Immature natural killer cell (primary cell): Measurements from ENCODE around the gene SEC63. TPM values are rescaled to one million over a fixed set of nuclear protein-coding genes. Genes with fewer than 3 reads are reported as not detected.
"Not testable (repeated sequence)": the region's sequence is repeated elsewhere in the genome, so short reads cannot be mapped to it uniquely, and the experiment has no call there.

ENCODE experiments used
- DNase-seq, 3 donors: peaks; one replicate each; pipeline ENCODE4 v3.0.0; 2022; ENCODE audit warnings: mixed read lengths in 1 of 3
- H3K27ac Mint-ChIP-seq, 6 donors: one replicate each; pipeline ENCODE4 v1.8.0; 2020; ENCODE audit warnings: mixed read lengths in 6 of 6, mild to moderate bottlenecking in 5 of 6, inconsistent platforms in 4 of 6, moderate library complexity in 3 of 6
- H3K27me3 Mint-ChIP-seq, 3 donors: one replicate each; pipeline ENCODE4 v1.8.0; 2020 to 2021; ENCODE audit warnings: low read depth in 3 of 3, mild to moderate bottlenecking in 3 of 3, mixed read lengths in 3 of 3, moderate library complexity in 3 of 3, inconsistent platforms in 1 of 3
- H3K36me3 Mint-ChIP-seq, 3 donors: one replicate each; pipeline ENCODE4 v1.8.0; 2020; ENCODE audit warnings: mixed read lengths in 3 of 3, inconsistent platforms in 2 of 3, mild to moderate bottlenecking in 2 of 3
- H3K4me1 Mint-ChIP-seq, 2 donors: one replicate each; pipeline ENCODE4 v1.8.0; 2020; ENCODE audit warnings: inconsistent platforms in 2 of 2, mild to moderate bottlenecking in 2 of 2, mixed read lengths in 2 of 2, moderate library complexity in 1 of 2
- H3K4me3 Mint-ChIP-seq, 5 donors: one replicate each; pipeline ENCODE4 v1.8.0; 2020; ENCODE audit warnings: mild to moderate bottlenecking in 5 of 5, mixed read lengths in 5 of 5, inconsistent platforms in 3 of 5, moderate library complexity in 3 of 5
- H3K9me3 Mint-ChIP-seq, 6 donors: one replicate each; pipeline ENCODE4 v1.8.0; 2020; ENCODE audit warnings: mild to moderate bottlenecking in 6 of 6, mixed read lengths in 6 of 6, inconsistent platforms in 4 of 6, moderate library complexity in 3 of 6
- polyA plus RNA-seq, 3 donors: library from polyadenylated mRNA; unstranded; fragments of 300-500 nt; fragmentation: Illumina TruSeq; gene quantifications; one replicate each; pipeline ENCODE4 v1.2.3, GENCODE V29; 2021

The SEC63 gene
- polyA plus RNA-seq, 3 donors from 2014 or later, result 27.0 to 34.4 (median 31.0) TPM

DNA sequence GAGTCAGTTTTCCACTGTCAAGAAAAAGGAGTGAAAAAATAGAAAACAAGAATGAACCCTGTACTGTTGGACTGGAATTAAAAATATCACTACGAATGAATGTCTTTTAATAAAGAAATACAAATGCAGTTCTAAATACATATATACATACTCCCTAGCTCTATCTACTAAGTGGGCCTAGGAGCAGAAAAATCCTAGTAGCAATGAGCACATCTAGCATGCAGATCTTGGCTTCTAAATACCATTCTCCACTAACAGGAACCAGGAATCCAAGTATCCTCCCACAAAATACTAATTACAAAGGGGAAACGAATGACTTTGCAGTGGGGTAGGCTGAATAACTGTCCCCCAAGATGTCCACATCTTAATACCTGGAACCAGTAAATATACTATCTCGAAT lies 25.4 kb downstream of the SEC63 start:
- Mint-ChIP-seq H3K9me3 (no peaks in the 10 kb centered on the region), H3K36me3 (peaks cover 7 to 8% (median 7%) of the 10 kb centered on the region in 3 donors), H3K27me3 (peaks cover 0 to 2% (median 0%) of the 10 kb centered on the region in 3 donors), H3K27ac (peak overlapping the region in 1 of 6 donors; percentile 0), H3K4me1 (peaks cover 21 to 47% of the 10 kb centered on the region in 2 donors), H3K4me3 (no peak overlapping the region)
- no peak for DNase-seq

DNA sequence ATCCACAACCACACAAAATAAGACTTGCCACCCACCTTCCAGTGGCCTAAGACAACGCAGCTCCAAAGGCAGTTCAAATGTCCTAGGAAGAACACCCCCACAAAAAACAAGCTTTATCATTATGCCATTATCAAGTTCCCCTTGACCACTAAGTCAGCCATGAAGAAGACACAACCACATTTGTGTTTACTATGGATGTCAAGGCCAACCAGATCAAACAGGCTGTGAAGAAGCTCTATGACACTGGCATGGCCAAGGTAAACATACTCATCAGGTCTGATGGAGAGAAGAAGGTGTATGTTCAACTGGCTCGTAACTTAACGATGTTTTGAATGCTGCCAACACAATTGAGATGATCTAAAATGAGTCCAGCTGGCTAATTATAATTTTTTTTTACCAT lies 26.1 kb downstream of the SEC63 start:
- peaks cover 0 to 2% (median 0%) of the 10 kb centered on the region in 3 donors for H3K27me3 Mint-ChIP-seq
- H3K4me3 Mint-ChIP-seq, result no peak overlapping the region
- peak overlapping the region in 1 of 6 donors; percentile 18 for H3K27ac Mint-ChIP-seq

DNA sequence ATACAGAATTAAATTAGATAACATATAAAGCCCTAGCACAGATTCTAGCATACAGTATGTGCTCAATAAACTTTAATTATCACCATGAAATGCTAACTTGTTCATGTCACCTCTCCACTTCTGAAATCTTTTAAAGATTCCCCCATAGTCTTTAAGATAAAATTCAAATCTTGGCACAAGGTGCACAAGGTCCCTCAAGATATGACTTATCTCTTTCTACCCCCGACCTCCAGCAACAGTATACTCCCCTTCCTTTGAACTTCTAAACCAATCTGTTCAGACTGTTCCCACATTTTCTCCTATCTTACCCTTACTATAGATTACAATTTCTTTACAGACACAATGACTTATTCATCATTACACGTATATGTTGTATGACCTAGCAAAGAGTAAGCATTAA lies 29.0 kb downstream of the SEC63 start:
- Mint-ChIP-seq H3K36me3 (peaks cover 7 to 8% (median 7%) of the 10 kb centered on the region in 3 donors), H3K27ac (peak overlapping the region in 2 of 6 donors; percentile 3 to 16), H3K9me3 (no peaks in the 10 kb centered on the region), H3K27me3 (peaks cover 0 to 2% (median 0%) of the 10 kb centered on the region in 3 donors), H3K4me1 (peaks cover 18 to 42% of the 10 kb centered on the region in 2 donors), H3K4me3 (no peak overlapping the region)
- DNase-seq, result no peak

More for the DNA sequence above, 26.1 kb downstream of the SEC63 start:
- H3K36me3 Mint-ChIP-seq, result peaks cover 7 to 8% (median 7%) of the 10 kb centered on the region in 3 donors
- no peaks in the 10 kb centered on the region for H3K9me3 Mint-ChIP-seq
- H3K4me1 Mint-ChIP-seq, result peaks cover 21 to 44% of the 10 kb centered on the region in 2 donors
- DNase-seq, result no peak

DNA sequence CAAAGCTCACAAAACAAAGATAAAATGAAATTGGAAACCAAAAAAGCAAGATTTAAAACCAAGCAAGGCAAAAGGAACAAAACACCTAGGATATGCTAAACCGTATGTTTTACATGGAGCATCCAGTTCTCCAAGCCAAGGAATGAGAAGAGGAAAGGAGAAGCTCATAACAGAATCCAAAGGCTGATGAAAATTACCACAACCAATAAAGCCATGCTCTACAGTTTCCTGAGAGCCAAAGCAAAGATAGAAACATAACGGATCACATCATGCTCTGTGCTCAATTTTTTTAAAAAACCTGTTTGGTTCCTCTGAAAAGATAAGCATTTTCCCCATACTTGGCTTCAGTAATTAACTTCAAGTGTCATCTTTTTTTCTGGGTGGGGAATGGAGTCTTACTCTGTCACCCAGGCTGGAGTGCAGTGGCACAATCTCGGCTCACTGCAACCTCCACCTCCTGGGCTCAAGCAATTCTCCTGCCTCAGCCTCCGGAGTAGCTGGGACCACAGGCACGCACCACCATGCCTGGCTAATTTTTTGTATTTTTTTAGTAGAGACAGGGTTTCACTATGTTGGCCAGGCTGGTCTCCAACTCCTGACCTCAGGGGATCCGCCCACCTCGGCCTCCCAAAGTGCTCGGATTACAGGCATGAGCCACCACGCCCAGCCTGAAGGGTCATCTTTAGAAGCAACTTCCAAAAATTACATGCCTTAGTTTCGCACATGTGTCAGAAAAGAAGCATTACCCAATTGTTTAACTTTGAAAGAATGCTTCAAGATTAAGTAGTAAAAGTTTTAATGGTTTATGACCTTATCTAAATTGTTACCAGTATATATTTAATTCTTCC lies 31.1 kb downstream of the SEC63 start:
- not testable (repeated sequence) for H3K36me3 Mint-ChIP-seq, H3K4me3 Mint-ChIP-seq, H3K9me3 Mint-ChIP-seq, DNase-seq, H3K27ac Mint-ChIP-seq, H3K27me3 Mint-ChIP-seq
- H3K4me1 Mint-ChIP-seq, result peaks cover 9 to 33% of the 10 kb centered on the region in 2 donors

DNA sequence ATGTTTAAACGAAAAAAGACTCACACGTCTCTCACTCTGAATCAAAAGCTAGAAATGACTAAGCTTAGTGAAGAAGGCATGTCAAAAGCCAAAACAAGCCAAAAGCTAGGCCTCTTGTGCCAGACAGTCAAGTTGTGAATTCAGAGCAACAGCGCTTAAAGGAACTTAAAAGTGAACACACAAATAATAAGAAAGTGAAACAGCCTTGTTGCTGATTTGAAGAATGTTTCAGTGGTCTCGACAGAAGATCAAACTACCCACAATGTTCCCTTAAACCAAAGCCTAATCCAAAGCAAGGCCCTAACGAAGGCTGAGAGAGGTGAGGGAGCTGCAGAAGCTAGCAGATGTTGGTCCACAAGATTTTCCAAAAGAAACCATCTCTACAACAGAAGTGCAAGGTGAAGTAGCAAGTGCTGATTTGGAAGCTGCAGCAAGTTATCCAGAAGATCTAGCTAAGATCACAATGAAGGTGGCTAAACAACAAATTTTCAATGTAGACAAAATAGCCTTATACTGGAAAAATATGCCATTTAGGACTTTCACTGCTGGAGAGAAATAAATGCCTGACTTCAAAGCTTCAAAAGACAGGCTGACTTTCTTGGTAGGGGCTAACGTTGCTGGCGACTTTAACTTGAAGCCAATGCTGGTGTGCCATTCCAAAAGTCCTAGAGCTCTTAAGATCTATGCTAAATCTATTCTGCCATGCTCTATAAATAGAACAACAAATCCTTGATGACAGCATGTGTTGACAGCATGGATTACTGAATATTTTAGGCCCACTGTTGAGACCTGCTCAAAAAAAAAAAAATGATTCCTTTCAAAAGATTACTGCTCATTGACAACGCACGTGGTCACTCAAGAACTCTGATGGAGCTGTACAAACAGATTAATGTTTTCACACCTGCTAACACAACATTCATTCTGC lies 40.3 kb downstream of the SEC63 start:
- Mint-ChIP-seq H3K9me3 (no peaks in the 10 kb centered on the region), H3K36me3 (peaks cover 25 to 40% (median 39%) of the 10 kb centered on the region in 3 donors), H3K27ac (no peak overlapping the region), H3K4me1 (peaks cover 2 to 11% of the 10 kb centered on the region in 2 donors), H3K27me3 (peaks cover 0 to 3% (median 0%) of the 10 kb centered on the region in 3 donors), H3K4me3 (no peak overlapping the region)
- no peak for DNase-seq

DNA sequence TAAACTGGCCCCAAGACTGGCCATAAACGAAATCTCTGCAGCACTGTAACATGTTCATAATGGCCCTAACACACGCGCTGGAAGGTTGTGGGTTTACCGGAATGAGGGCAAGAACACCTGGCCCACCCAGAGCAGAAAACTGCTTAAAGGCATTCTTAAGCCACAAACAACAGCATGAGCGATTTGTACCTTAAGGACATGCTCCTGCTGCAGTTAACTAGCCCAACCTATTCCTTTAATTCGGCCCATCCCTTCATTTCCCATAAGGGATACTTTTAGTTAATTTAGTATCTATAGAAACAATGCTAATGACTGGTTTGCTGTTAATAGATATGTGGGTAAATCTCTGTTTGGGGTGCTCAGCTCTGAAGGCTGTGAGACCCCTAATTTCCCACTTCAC lies 41.0 kb downstream of the SEC63 start:
- peaks cover 27 to 41% (median 40%) of the 10 kb centered on the region in 3 donors for H3K36me3 Mint-ChIP-seq
- H3K27ac Mint-ChIP-seq, result peak overlapping the region in 1 of 6 donors; percentile 46
- DNase-seq, H3K27me3 Mint-ChIP-seq, H3K4me3 Mint-ChIP-seq, H3K9me3 Mint-ChIP-seq, H3K4me1 Mint-ChIP-seq: not testable (repeated sequence)

DNA sequence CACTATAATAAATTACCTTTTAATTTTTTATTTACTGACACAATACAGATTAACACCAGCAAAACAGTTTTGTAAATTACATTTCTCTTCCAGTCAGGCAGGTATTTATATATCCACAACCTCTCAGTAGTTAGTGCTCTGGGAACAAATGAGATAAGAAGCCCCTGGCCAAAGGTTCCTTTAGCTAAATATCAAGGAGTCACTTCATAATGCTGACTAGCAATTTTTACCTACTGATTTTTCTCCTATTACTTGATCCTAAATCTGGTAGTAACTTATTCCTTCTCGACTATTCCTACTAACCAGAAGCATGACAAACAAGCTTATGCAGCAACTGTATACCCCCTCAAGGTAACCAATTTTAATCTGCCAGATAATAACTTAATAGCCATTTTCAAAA lies 46.3 kb downstream of the SEC63 start:
- Mint-ChIP-seq H3K4me3 (no peak overlapping the region), H3K9me3 (no peaks in the 10 kb centered on the region), H3K4me1 (peaks cover 0 to under 1% of the 10 kb centered on the region in 2 donors), H3K27me3 (peaks cover 0 to 3% (median 2%) of the 10 kb centered on the region in 3 donors), H3K27ac (peak overlapping the region in 1 of 6 donors; percentile 43), H3K36me3 (peaks cover 21 to 41% (median 21%) of the 10 kb centered on the region in 3 donors)
- no peak for DNase-seq

DNA sequence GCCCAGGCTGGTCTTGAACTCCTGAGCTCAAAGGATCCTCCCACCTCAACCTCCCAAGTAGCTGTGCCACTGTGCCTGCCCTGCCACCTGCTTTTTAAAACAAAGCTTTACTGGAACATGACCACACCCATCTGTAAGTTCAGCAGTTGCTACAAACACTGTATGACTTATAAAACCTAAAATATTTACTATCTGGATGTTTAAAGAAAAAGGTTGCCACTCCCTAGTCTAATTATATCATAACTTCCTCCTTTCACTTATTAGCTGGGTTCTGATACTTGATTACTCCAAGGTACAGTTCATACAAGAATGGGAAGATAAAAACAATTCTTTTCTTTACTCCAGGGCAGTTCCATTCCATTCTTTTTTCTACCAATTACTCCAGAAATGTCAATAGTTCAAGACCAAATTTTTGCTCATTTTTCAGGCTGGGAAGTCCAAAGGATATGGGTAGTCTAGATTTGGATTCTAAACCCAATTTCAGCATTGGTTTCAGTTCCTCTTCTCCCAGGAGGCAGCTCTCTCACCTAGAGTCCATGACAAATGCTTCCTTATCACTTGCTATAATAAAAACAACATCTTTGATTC lies 63.1 kb downstream of the SEC63 start:
- DNase-seq, result no peak
- Mint-ChIP-seq H3K27ac (peak overlapping the region in 2 of 6 donors; percentile 13 to 17), H3K4me1 (peaks cover 4 to 6% of the 10 kb centered on the region in 2 donors), H3K27me3 (peaks cover 0 to 2% (median 0%) of the 10 kb centered on the region in 3 donors), H3K4me3 (no peak overlapping the region), H3K9me3 (no peaks in the 10 kb centered on the region), H3K36me3 (peaks cover 41 to 69% (median 42%) of the 10 kb centered on the region in 3 donors)

DNA sequence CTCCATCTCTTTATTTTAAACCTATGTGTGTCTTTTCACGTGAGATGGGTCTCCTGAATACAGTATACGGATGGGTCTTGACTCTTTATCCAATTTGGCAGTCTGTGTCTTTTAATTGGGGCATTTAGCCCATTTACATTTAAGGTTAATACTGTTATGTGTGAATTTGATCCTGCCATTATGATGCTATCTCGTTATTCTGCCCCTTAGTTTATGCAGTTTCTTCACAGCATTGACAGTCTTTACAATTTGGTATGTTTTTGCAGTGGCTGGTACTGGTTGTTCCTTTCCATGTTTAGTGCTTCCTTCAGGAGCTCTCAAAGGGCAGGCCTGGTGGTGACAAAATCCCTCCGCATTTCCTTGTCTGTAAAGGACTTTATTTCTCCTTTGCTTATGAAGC lies 67.6 kb downstream of the SEC63 start:
- peaks cover 54 to 82% (median 62%) of the 10 kb centered on the region in 3 donors for H3K36me3 Mint-ChIP-seq
- not testable (repeated sequence) for H3K9me3 Mint-ChIP-seq, H3K4me3 Mint-ChIP-seq, H3K27ac Mint-ChIP-seq, H3K27me3 Mint-ChIP-seq, DNase-seq
- peaks cover 4 to 13% of the 10 kb centered on the region in 2 donors for H3K4me1 Mint-ChIP-seq

DNA sequence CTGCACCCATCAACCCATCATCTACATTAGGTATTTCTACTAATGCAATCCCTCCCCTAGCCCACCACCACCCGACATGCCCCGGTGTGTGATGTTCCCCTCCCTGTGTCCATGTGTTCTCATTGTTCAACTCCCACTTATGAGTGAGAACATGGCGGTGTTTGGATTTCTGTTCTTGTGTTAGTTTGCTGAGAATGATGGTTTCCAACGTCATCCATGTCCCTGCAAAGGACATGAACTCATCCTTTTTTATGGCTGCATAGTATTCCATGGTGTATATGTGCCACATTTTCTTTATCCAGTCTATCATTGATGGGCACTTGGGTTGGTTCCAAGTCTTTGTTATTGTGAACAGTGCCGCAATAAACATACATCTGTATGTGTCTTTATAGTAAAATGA lies 72.1 kb downstream of the SEC63 start:
- not testable (repeated sequence) for H3K27me3 Mint-ChIP-seq, H3K4me3 Mint-ChIP-seq, H3K4me1 Mint-ChIP-seq, H3K27ac Mint-ChIP-seq, DNase-seq, H3K9me3 Mint-ChIP-seq
- H3K36me3 Mint-ChIP-seq, result peaks cover 29 to 62% (median 39%) of the 10 kb centered on the region in 3 donors

DNA sequence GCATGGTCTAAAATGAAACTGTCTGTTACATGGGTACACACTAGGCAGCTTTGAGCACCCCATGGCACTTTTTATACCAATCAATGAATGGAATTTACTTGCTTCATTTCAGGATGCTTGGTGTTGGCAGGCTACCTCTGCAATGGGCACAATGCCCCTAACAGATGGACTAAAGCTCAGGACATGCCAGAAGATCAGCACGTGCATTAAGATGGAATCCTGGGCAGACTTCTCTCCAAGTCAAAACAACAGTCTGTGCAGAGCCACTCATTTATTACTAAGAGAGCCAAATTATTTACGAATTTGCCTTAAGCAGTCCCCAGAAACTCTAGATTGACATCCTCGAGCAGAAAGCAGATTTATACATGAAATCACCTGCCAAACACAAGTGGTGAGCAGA lies 78.1 kb downstream of the SEC63 start:
- Mint-ChIP-seq H3K9me3 (no peaks in the 10 kb centered on the region), H3K4me1 (no peaks in the 10 kb centered on the region), H3K27me3 (peaks cover 0 to 3% (median 0%) of the 10 kb centered on the region in 3 donors), H3K4me3 (no peak overlapping the region), H3K27ac (peak overlapping the region in 1 of 6 donors; percentile 7), H3K36me3 (peaks cover 7 to 43% (median 23%) of the 10 kb centered on the region in 3 donors)
- no peak for DNase-seq

DNA sequence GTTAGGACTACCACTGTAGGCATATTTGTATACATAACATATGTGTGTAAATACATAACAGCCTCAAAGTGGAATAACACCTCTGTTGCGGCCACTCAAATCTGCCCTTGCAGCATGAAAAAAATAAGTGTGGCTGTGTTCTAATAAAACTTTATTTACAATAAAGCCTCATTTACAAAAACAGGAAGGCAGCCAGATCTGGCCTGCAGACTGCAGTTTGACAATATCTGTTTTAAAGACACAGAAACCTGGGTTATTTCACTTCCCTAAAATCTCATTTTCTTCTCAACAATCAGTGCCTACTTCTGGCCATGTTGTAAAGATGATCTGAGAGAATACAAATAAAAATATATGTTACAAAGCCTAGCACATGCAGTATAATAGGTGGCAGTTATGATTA lies 80.0 kb downstream of the SEC63 start:
- Mint-ChIP-seq H3K9me3 (no peaks in the 10 kb centered on the region), H3K4me3 (no peak overlapping the region), H3K27me3 (peaks cover 0 to 3% (median 0%) of the 10 kb centered on the region in 3 donors), H3K36me3 (peaks cover 14 to 48% (median 29%) of the 10 kb centered on the region in 3 donors), H3K4me1 (no peaks in the 10 kb centered on the region), H3K27ac (peak overlapping the region in 1 of 6 donors; percentile 35)
- DNase-seq, result no peak

DNA sequence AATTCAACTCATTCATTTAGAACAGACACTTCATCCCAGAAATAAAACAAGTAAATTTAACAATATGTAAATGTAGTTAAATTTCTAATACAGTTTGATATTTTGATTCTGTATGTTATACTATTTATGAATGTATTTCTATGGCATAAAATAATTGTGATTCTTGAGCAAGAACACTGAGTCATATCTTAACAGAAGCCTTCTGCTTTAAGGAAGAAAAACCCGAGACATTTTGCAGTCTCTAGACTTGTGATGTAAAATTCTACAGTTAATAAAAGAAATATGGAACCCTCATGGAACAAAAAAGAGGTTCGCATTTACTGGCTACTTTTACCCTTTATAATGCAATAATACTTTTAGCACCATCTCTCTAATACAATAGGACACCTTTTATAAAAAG lies 86.0 kb downstream of the SEC63 start:
- DNase-seq, result no peak
- H3K27me3 Mint-ChIP-seq, result peaks cover 0 to 5% (median 1%) of the 10 kb centered on the region in 3 donors
- no peak overlapping the region for H3K27ac Mint-ChIP-seq
- peaks cover 0 to 2% of the 10 kb centered on the region in 2 donors for H3K4me1 Mint-ChIP-seq
- H3K9me3 Mint-ChIP-seq, result no peaks in the 10 kb centered on the region
- H3K4me3 Mint-ChIP-seq, result no peak overlapping the region
- peaks cover 7 to 31% (median 26%) of the 10 kb centered on the region in 3 donors for H3K36me3 Mint-ChIP-seq
